GM21447 (cell line): ENCODE measurements around the gene RASA2.
"Not testable (repeated sequence)": the region's sequence is repeated elsewhere in the genome, so short reads cannot be mapped to it uniquely, and the experiment has no call there.

Source experiments
- ATAC-seq: cut with Tn5 transposase; IDR thresholded peaks from one replicate; pipeline ENCODE4 v1.9.1; 2021; ENCODE audit not compliant: unreplicated experiment

The RASA2 gene

DNA sequence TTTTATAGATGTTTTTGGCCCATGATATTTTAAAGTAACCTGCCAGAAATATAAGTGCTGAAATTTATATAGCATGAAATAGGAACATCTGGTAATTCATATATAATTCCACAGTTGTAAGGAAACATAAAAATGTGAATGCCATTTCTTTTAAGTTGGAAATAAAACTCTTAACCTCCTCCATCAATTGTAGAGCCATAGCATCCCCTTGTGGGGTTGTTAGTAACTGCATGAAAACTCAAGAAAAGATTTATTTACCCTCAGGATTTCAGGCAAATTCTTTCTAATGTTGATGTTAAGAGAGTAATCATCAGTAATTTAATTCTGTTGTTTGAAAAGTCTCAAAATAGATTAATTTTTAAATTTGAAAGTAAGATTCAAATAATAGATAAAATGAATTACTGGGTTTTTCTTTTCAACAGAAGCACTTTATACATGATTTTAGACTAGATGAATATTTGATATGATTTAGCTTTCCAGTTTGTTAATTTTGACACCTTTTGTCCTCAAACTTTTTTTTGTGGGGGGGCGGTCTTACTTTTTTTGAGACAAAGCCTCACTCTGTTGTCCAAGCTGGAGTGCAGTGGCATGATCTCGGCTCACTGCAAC is 74.7 kb downstream of the RASA2 start:
- ATAC-seq = no peak

DNA sequence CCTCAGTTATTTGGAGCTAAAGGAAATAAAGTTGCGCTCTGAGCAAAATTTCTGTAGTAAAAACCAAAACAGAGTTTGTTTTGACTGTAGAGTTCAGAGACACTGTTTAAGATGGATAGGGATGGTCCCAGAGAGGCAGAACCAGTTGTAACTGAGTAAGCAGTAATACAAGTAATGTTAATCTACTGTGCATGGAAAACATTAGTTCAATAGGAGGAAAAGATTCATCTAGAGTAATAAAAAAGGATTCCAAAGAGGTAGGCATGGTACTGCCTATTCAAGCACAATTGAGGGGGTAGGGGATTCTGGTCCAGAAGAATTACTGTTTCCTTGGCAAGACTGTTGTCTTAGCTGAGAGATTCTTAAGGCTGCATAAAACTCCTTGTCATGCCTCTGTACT is 77.4 kb downstream of the RASA2 start:
- no peak for ATAC-seq

DNA sequence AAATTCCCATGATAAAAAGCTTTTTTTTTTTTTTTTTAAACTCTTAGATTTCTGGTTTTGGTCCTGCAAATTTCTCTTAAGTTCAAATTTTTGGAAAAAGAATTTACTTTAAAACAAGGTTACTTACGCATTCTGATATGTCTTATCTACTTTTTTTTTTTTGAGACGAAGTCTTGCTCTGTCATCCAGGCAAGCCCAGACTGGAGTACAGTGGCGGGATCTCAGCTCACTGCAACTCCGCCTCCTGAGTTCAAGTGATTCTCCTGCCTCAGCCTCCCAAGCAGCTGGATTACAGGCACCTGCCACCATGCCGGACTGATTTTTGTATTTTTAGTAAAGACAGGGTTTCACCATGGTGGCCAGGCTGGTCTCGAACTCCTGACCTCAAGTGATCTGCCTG is 83.2 kb downstream of the RASA2 start:
- ATAC-seq = no peak

DNA sequence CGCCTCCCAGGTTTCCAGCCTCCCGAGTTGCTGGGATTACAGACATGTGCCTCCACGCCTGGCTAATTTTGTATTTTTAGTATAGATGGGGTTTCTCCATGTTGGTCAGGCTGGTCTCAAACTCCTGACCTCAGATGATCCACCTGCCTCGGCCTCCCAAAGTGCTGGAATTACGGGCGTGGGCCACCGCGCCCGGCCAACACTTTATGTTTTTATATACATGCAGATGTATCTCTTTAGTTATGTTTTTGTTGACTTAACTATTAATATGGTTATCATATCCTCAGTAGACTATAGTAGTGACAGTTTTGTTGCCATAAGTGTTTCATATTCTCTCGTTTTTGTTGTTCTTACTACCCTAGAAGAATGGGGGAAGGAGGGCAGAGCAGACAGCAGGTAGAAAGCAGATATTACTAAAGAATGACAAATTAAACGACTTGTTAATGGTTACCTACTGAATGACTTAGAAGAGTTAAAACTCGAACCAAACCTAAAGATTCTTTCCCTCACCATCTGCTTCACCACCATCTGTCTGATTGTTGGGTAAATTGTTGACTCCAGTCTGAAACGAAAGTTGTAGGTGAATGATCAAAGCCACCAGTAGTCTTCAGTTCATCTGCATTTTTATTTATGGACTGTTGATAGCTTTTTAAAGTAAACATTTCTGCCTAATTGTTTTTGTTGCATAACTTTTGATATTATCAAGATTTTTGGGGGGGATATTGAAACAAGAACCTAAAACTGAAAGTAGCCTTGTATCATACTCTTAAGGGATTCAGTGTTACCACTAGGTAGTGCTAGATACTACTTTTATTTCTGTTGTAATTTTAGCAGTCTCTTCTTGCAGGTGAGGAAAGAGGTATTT is 89.3 kb downstream of the RASA2 start:
- peak; percentile 64 for ATAC-seq

DNA sequence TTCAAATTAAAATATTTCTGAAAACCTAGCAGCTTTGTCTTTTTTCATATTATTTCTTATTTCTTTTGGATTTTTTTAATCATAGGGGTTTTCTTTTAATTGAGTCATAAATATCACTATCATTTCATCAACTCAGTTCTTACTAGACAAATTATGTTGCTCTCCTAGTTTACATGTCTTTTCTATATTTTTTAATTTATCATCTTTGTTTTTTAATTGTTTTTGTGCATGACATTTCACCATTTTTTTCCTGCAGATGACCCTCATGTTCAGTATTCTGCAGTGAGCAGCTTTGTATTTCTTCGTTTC is 89.9 kb downstream of the RASA2 start:
- ATAC-seq = no peak

DNA sequence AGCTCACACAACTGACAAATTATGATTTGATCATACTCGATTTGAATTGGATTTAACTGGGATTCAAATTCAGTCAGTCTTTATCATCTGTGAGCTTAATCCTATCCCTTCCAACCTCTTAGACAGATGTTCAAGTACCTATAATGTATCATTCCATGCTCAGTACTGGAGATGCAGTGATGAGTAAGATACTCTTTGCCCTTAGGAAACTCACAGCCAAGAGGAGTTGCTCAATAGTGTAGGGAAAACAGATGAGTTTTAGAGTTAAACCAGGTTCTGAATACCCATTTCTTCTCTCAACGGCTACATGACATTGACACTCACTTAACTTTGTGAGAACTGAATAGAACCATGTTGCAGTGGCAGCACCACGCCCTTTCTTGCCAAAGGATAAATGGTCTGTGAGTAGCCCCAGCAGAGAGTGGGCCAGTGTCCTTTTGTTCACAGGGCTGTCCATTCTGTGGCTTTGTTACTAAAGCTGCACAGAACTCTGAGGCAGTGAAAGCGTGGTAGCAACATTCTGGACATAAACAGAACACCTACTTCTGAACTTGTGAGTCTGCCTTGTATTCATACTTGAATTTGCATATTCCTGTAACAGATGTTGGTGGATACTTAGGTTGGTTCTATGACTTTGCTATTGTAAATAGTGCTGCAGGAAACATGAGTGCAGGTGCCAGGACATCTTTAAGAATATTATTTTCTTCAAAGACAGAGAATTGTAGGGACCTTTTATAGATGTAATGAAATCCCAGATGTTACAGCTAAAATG is 91.6 kb downstream of the RASA2 start:
- ATAC-seq = no peak

DNA sequence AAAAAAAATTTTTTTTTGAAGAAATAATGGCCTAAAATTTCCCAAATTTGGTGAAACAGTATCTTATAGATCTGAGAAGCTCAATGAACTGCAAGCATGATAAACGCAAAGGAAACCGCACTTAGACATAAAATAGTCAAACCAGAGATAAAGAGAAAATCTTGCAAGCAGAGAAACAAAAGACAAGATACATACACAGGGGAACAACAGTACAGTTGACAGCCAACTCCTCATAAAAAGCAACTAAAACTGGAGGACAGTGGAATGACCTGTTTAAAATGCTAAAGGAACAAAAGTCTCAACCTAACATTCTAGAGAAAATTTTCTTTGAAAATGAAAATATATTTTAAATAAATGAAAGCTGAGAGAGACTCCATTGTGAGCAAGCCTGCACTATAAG is 107.5 kb downstream of the RASA2 start:
- ATAC-seq = no peak

DNA sequence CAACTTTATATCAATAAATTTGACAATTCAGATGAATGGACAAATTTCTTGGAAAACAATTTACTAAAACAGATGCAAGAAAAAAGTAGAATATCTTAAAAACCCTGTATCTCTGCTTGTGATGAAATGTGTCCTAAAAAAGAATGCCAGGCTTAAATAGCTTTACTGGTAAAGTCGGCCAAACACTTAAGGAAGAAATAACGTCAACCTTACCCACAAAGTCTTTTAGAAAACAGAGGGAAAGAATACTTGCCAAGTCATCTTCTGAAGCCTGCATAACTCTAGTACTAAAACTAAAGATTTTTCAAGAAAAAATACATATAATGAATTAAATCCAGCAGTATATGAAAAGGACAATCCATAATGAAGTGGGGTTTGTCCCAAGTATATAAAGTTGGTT is 111.1 kb downstream of the RASA2 start:
- no peak for ATAC-seq

DNA sequence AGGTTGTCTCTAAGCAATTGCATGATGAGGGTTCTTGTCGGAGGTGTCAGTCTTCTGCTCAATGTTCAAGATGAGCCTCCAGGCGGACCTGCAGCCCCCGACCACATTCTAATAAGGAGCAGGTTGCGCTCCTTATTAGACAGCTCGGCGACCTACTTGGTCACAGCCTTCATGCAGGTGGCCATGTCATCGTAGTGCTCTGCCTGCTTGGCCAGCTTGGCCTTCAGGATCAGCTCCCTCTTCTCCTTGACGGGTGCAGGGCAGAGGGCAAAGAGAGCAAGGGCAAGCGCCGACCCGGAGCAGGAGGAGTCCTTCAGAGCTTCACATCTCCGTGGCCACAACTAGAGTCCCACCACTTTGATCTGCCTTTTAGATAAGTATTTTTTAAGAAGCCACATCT is 113.5 kb downstream of the RASA2 start:
- ATAC-seq = no peak

DNA sequence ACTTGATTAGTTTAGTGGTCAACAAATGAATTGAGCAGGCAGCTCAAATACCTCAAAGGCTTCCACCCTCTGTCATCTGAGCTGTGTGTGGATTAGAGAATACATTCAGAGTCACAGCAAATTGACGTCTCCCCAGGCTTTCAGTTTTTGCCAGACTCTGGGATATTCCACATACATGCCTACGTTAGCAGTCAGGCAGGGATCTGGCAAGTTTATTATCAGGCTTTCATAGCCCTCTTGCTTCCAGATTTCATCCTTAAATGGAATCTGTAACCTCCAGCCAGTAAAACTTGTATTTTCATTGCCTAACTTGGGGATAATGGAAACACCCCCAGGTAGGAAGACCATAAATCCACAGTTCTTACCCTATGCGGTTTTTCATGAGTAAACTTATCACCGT is 115.9 kb downstream of the RASA2 start:
- ATAC-seq = no peak

DNA sequence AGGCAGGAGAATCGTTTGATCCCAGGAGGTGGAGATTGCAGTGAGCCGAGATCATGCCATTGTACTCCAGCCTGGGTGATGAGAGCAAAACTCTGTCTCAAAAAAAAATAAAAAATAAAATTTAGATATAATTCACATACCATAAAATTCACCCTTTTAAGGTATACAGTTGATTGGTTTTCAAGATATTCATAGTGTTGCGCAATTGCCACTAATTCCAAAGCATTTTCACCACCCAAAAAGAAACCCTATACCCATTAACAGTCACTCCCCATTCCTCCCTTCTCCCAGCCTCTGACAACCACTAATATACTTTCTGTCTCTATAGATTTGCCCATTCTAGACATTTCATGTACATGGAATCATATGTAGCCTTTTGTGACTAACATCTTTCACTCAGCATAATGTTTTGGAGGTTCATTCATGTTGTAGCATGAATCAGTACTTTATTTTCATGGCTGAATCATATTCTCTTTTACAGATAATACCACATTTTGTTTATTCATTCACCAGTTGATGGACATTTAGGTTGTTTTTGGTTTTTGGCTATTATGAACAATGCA is 116.7 kb downstream of the RASA2 start:
- ATAC-seq = no peak

DNA sequence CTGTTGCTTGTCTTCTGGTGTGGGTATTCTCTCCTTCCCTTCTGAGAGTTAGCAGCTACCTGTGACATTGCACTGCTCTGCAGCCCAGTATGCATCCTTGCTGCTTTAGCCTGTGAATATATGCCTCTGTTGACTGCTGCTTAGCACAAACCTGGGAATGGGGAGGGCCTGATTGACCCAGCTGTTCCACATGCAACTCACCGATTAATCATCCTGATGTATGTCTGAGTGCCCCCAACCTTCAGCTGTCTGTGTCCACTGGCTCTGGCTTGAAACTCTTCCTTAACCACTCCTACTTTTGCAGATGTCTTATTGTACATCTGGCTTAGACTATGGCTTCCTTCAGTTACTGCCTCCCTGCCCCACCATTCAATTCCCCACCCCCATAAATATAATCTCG is 119.1 kb downstream of the RASA2 start:
- ATAC-seq = no peak

DNA sequence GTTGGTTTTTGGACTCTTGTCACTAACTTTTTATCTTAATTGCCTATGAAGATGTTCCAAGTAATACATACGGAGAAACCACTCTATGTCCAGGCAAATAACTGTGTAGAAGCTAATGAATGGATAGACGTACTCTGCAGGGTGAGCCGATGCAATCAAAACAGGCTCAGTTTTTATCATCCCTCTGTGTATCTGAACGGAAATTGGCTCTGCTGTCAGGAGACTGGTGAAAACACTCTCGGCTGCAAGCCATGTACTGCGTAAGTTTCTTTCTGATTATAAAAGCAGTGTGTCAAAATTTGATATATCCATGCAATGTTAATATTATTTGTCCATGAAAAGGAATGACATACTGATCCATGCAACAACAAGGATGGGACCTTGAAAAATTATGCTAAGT is 121.6 kb downstream of the RASA2 start:
- no peak for ATAC-seq

DNA sequence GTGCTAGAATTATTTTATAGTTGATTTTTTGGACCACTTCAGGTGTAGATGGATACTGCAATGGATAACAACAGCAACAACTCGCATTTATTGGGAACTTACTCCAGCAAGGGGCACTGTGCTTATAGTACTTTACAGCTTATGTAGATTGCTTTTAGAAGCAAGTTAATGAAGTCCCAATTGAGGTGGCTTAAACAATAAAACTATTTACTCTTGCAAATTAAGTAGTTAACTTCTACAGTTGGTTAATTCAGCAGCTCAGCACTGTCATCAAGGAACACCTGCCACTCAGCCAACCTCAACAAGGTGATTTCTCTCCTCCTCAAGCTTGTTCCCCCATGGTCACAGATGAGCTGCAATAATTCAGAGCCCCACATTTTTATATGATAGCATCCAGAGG is 124.1 kb downstream of the RASA2 start:
- no peak for ATAC-seq

DNA sequence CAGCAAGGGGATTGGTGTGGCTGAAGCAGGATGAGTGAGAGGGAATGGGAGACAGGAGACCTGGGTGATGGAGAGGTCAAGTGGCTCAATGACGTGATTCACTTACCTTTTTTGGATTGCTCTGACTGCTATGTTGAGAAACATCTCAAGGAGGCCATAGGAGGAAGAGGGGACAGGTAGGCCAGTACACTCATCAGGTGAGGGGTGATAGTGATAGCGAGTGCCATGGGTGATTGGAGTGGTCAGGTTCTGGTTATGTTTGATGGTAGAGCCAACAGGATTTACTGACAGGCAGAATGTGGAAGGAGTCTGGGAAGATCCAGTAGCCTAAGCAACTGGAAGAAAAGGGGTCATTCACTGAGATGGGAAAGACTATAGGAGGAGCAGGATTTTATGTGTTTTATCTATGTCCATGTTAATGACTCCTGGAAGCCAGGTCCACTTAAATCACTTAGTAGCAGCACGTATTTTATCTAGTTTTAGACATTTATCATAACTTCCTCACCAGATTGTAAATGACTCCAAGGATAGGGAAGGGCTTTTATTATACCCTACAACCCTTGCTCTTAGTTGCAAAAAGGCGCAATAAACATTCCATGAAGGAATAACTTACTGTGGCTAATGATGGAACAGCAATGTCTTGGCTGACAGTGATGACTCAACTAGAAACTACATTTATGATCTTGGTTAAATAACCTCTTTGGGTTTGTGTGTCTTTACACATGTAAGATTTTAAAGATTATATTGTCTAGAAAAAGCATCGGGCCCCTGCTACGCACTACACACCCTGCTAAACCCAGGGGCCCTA is 131.5 kb downstream of the RASA2 start:
- ATAC-seq = no peak

DNA sequence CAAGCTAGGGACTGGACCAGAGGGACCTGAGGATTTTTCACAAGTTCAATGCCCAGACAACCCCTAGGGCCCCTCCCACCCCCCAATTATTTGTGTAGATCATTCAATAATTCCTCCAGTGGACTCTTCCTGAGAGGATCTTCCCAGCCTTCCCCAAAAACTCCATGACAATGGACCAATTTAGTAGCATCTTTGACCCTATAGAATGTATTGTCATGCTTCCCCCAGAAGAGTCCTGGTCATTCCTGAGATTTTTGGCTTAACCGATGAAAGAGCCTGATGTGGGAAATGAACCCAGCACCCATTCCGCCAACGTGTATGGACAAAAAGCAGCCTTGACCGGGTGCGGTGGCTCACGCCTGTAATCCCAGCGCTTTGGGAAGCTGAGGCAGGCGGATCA is 132.1 kb downstream of the RASA2 start:
- ATAC-seq = no peak

DNA sequence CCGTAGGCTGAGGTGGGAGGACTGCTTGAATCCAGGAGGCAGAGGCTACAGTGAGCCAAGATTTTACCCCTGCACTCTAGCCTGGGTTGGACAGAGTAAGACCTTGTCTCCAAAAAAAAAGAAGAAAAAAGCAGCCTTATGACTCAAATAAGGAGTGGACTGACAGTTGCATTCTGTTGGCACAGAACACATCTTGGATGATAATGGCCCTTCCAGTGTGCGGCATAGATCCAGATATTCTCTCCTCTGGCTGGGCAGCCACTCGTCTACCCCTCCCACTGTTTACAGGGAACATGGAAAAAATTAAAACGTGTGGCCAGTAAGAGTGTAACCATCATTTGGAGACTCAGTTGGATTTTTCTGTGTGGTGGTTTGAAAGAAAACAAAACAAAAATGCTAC is 132.6 kb downstream of the RASA2 start:
- no peak for ATAC-seq

DNA sequence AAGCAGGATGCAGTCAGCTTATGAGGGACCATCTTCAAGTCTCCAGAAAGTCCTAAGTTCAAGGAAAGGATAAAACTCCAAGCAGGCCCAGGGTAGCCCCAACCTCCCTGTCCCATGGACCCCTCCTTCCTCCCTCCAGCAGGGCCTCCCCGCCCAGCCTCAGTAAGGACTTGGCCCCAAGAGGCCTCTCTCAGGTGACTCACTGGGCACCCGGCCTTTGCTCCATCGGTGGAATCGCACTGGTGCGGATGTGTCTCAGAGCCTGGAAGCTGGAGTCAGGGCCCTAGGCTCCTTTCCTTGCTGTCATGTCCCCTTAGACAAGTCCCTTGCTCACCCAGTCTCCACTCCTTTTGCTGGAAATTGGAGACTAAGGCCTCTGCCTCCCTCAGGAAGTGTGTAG is 136.9 kb downstream of the RASA2 start:
- ATAC-seq = no peak

DNA sequence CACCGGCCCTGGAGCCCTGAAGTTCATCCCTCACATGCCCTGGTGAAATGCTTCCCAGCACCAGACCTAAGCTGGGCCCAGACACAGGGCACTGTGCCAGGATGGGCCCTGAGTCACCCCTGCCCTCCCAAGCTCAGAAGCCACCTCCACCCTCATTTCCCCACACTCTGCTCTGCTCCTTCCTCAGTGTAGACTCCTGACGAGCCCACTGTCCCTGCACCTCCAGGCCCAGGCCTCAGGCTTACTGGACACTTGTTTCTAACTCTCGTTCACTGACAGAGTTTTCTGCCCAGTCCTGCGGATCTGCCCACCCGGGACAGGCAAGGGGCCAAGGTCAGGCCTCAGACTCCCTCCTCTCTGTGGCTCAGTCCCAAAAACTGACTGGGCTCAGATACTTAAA is 138.7 kb downstream of the RASA2 start:
- no peak for ATAC-seq

DNA sequence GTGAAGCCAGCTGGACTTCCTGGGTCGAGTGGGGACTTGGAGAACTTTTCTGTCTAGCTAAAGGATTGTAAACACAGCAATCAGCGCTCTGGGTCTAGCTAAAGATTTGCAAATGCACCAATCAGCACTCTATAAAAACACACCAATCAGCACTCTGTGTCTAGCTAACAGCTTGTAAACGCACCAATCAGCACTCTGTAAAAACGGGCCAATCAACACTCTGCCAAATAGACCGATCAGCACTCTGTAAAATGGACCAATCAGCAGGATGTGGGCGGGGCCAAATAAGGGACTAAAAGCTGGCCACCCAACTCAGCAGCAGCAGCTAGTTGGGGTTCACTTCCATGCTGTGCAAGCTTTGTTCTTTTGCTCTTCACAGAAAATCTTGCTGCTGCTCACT is 141.5 kb downstream of the RASA2 start:
- not testable (repeated sequence) for ATAC-seq

DNA sequence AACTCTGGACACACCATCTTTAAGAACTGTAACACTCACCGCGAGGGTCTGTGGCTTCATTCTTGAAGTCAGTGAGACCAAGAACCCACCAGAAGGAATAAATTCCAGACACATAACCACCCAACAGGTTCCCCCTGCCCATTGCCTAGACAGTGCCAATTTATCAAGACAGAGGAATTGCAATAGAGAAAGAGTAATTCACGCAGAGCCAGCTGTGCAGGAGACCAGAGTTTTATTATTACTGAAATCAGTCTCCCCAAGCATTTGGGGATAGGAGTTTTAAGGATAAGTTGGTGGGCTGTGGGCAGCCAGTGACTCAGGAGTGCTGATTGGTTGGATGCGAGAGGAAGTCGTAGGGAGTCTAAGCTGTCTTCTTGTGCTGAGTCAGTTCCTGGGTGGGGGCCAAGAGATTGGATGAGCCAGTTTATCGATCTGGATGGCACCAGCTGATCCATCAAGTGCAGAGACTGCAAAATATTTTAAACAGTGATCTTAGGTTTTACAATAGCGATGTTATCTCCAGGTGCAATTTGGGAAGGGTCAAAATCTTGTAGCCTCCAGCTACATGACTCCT is 142.1 kb downstream of the RASA2 start:
- not testable (repeated sequence) for ATAC-seq
